ENCODE data around the gene ATXN1. TPM values are rescaled to one million over a fixed set of nuclear protein-coding genes. Genes with fewer than 3 reads are reported as not detected.

Gene ATXN1
- total RNA-seq, 4 donors from 2014 or later: 48.7 to 166 (median 105) TPM

DNA sequence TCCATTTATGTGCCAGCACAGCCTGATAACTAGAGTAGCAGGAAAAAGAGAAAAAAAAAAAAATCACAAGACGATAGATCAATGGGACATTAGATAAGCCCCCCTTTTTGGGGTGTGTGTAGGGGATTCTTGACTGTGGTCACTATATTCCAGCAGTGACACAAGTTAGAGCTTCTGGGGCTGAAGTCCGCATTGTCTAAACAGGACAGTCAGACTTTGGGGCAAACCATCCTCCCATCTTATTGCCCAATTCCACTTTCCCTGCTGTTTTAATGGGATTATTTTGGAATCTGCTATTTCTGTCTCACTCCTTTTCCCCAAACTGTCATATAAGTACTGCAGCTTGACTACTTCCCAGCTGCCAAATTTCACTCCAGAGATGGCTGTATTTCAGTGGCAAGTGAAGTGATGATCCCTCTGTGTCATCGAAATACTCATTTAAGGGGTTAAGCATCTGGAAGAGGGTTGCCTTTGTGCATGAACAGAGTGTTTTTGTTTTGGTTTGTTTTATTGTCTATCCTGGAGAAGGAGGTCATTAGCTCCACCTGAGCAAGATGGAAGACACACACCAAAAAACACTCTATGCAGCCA, 182.5 kb downstream of the ATXN1 start:
- TF ChIP-seq EP300 (IDR thresholded peaks at IDR 0.05; ENCODE audit: low read depth) (no peak), POLR2A (IDR thresholded peaks at IDR 0.05) (no peak), POLR2AphosphoS5 (IDR thresholded peaks at IDR 0.05) (no peak)
- TF ChIP-seq, protein P1, sequence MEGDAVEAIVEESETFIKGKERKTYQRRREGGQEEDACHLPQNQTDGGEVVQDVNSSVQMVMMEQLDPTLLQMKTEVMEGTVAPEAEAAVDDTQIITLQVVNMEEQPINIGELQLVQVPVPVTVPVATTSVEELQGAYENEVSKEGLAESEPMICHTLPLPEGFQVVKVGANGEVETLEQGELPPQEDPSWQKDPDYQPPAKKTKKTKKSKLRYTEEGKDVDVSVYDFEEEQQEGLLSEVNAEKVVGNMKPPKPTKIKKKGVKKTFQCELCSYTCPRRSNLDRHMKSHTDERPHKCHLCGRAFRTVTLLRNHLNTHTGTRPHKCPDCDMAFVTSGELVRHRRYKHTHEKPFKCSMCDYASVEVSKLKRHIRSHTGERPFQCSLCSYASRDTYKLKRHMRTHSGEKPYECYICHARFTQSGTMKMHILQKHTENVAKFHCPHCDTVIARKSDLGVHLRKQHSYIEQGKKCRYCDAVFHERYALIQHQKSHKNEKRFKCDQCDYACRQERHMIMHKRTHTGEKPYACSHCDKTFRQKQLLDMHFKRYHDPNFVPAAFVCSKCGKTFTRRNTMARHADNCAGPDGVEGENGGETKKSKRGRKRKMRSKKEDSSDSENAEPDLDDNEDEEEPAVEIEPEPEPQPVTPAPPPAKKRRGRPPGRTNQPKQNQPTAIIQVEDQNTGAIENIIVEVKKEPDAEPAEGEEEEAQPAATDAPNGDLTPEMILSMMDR (IDR thresholded peaks at IDR 0.05): no peak
- Histone ChIP-seq H3K36me3 (no peaks in the 10 kb centered on the region), H3K9me3 (no peaks in the 10 kb centered on the region), H3K27ac (no peak overlapping the region), H3K27me3 (no peaks in the 10 kb centered on the region), H3K4me1 (peaks cover 3 to 20% (median 13%) of the 10 kb centered on the region in 4 donors), H3K4me3 (no peak overlapping the region)
- no peak for DNase-seq
- in situ Hi-C loops (cut with MboI; ENCODE audit: low pct_ligation_motif_present in 1 of 4, low pct_unique_long_range_greater_than_20kb in 1 of 4, low sequenced_read_pairs in 3 of 4): no loop called here
- intact Hi-C loops (cut with DNase I; ENCODE audit: low total_unique reads): no loop called here
- 84 to 93% methylated on average over 3 of the region's 3 CpGs for WGBS, 2 donors (ENCODE audit: low coverage in 1 of 2)

DNA sequence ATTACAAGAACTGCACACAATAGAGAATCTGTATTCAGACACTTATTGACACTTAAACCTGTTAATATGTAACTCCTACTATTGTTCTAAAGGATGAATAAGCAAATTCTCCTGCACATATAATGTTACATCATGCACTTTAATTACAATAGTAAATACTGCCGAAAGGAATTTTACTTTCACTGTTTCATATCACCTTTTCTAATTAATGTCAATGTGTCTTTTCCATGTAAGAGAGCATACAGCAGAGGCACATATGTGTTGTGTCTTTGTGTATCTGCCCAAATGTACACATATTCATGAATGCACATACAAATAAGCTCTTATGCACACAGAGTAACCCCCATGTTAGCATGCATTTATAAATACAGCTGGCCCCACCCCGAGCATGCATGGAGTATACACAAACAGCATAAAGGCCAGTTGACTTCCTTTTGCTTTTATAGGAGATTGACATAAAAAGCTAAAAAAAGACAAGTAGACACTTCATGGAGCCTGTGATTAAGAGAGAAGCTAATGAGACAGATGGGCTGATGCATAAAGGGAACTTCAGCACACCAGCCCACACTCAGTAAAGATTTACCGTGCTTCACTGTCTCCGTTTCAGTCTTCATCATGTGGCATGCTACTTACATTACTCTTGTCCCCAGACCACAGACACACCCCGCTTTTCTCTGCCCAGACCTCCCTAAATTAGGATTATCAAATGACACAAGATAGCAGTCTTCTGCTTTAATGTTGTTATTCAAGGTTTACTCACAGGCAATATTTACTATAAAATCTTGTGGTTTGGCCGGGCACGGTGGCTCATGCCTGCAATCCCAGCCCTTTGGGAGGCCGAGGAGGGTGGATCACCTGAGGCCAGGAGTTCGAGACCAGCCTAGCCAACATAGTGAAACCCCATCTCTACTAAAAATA, 184.6 kb downstream of the ATXN1 start:
- TF ChIP-seq POLR2A (IDR thresholded peaks at IDR 0.05) (no peak), POLR2AphosphoS5 (IDR thresholded peaks at IDR 0.05) (no peak), EP300 (IDR thresholded peaks at IDR 0.05; ENCODE audit: low read depth) (no peak)
- TF ChIP-seq, protein P1 (IDR thresholded peaks at IDR 0.05): no peak
- 40 to 43% methylated on average over 7 to 9 of the region's 9 CpGs for WGBS, 2 donors (ENCODE audit: low coverage in 1 of 2)
- Histone ChIP-seq H3K4me1 (peaks cover 3 to 20% (median 11%) of the 10 kb centered on the region in 4 donors), H3K36me3 (no peaks in the 10 kb centered on the region), H3K27me3 (no peaks in the 10 kb centered on the region), H3K9me3 (no peaks in the 10 kb centered on the region), H3K27ac (peak overlapping the region; percentile 49 to 65 (median 60)), H3K4me3 (peak overlapping the region in 1 of 4 donors; percentile 6)
- DNase-seq: peak; percentile 37
- intact Hi-C loops (cut with DNase I; ENCODE audit: low total_unique reads): no loop called here
- in situ Hi-C loops (cut with MboI; ENCODE audit: low pct_ligation_motif_present in 1 of 4, low pct_unique_long_range_greater_than_20kb in 1 of 4, low sequenced_read_pairs in 3 of 4): no loop called here

- TF ChIP-seq EP300 (IDR thresholded peaks at IDR 0.05; ENCODE audit: low read depth) (no peak), POLR2A (IDR thresholded peaks at IDR 0.05) (no peak), POLR2AphosphoS5 (IDR thresholded peaks at IDR 0.05) (no peak)
- TF ChIP-seq, protein P1 (IDR thresholded peaks at IDR 0.05): no peak
- H3K36me3 ChIP-seq: no peaks in the 10 kb centered on the region
- peaks cover 3 to 20% (median 11%) of the 10 kb centered on the region in 4 donors for H3K4me1 ChIP-seq
- 63 to 66% methylated on average over 2 of the region's 2 CpGs for WGBS, 2 donors (ENCODE audit: low coverage in 1 of 2)
- peak overlapping the region; percentile 49 to 65 (median 60) for H3K27ac ChIP-seq
- H3K9me3 ChIP-seq: no peaks in the 10 kb centered on the region
- in situ Hi-C loops (cut with MboI; ENCODE audit: low pct_ligation_motif_present in 1 of 4, low pct_unique_long_range_greater_than_20kb in 1 of 4, low sequenced_read_pairs in 3 of 4): no loop called here
- no peak for DNase-seq
- intact Hi-C loops (cut with DNase I; ENCODE audit: low total_unique reads): no loop called here
- H3K4me3 ChIP-seq: no peak overlapping the region
- H3K27me3 ChIP-seq: no peaks in the 10 kb centered on the region
Measured at GRCh38 chr6:16575655-16576054, 185.6 kb downstream of the ATXN1 start.

- Histone ChIP-seq H3K27me3 (no peaks in the 10 kb centered on the region), H3K36me3 (no peaks in the 10 kb centered on the region), H3K4me1 (peaks cover 3 to 31% (median 17%) of the 10 kb centered on the region in 4 donors), H3K27ac (no peak overlapping the region), H3K9me3 (no peaks in the 10 kb centered on the region), H3K4me3 (no peak overlapping the region)
- no peak for DNase-seq
- intact Hi-C loops (cut with DNase I; ENCODE audit: low total_unique reads) (no loop called here), in situ Hi-C loops (cut with MboI; ENCODE audit: low pct_ligation_motif_present in 1 of 4, low pct_unique_long_range_greater_than_20kb in 1 of 4, low sequenced_read_pairs in 3 of 4) (no loop called here)
- no peak for TF ChIP-seq POLR2AphosphoS5 (IDR thresholded peaks at IDR 0.05)
- TF ChIP-seq POLR2A (IDR thresholded peaks at IDR 0.05): no peak
- no peak for TF ChIP-seq EP300 (IDR thresholded peaks at IDR 0.05; ENCODE audit: low read depth)
- TF ChIP-seq, protein P1 (IDR thresholded peaks at IDR 0.05): no peak
- 92% methylated on average over 2 of the region's 2 CpGs; no CpG with 5 or more reads in 1 of the 2 donors for WGBS, 2 donors (ENCODE audit: low coverage in 1 of 2)
Measured at GRCh38 chr6:16572943-16573342, 188.3 kb downstream of the ATXN1 start.

Measured in transverse colon (tissue), 4 donors.